H1 (cell line): ENCODE measurements around the gene RFC3. TPM values are rescaled to one million over a fixed set of nuclear protein-coding genes. Genes with fewer than 3 reads are reported as not detected.

ENCODE experiments used
- CHD1 ChIP-seq: IDR thresholded peaks from 2 replicates; pipeline ENCODE4 v1.6.1; 2012; ENCODE audit warnings: low read depth, low read length, improper control_type of control experiment
- CTBP2 ChIP-seq: IDR thresholded peaks from 2 replicates; pipeline ENCODE4 v1.7.0; 2011; ENCODE audit warnings: borderline replicate concordance, mild to moderate bottlenecking, moderate library complexity, mixed read lengths, low read length; ENCODE audit not compliant: insufficient read depth, insufficient read length
- EP300 ChIP-seq, 2 experiments: IDR thresholded peaks; 1 replicate in 1 of 2; 2 replicates in 1 of 2; pipeline ENCODE4 v1.6.1; 2011 to 2012; ENCODE audit warnings: low read depth in 2 of 2, low read length in 2 of 2, mild to moderate bottlenecking in 2 of 2, borderline replicate concordance in 1 of 2, inconsistent platforms in 1 of 2, moderate library complexity in 1 of 2
- FOSL1 ChIP-seq: IDR thresholded peaks from 2 replicates; pipeline ENCODE4 v1.6.1; 2011; ENCODE audit warnings: mild to moderate bottlenecking, low read depth, low read length, moderate library complexity; ENCODE audit not compliant: insufficient read depth
- KDM5A ChIP-seq: fragments of 200-600 bp; IDR thresholded peaks from 2 replicates; pipeline ENCODE4 v1.7.1; 2012; ENCODE audit warnings: mild to moderate bottlenecking, low read length, inconsistent platforms, mixed read lengths
- MAX ChIP-seq: IDR thresholded peaks from 2 replicates; pipeline ENCODE4 v1.6.1; 2012; ENCODE audit warnings: inconsistent platforms
- SP1 ChIP-seq: IDR thresholded peaks from 2 replicates; pipeline ENCODE4 v1.6.1; 2011; ENCODE audit warnings: low read depth, low read length
- polyA plus RNA-seq, 7 experiments: library from polyadenylated mRNA; depleted of rRNA in 3 of 7; stranded (reverse) in 5 of 7; unstranded in 2 of 7; fragments of >200 nt in 5 of 7; fragments of 200-250 nt in 2 of 7; gene quantifications; 1 replicate in 5 of 7; 2 replicates in 1 of 7; 4 replicates in 1 of 7; pipeline versions ENCODE4 v1.2.1 to v1.2.3, GENCODE V29; 2011 to 2013; ENCODE audit warnings: missing spikeins in 2 of 7, mixed read lengths in 2 of 7
- total RNA-seq: library from RNA; stranded (reverse); fragmentation: NEBNext Ultra II Directional; extraction: Animal tissue kit (Norgen Biotek cat#: 25700); gene quantifications from 2 replicates; pipeline ENCODE4 v1.2.1, GENCODE V29; 2021

The RFC3 gene
- total and polyA plus RNA-seq, 2 of the 8 experiments (the other 6 are each of a cell fraction or from before 2014, with no cell fraction given) = 26.4 to 45.6 TPM

GRCh38 chr13:33798023-33798422, 19.9 kb upstream of the RFC3 start (continued):
- TF ChIP-seq MAX (no peak), KDM5A (no peak), FOSL1 (no peak), EP300 (IDR thresholded peaks at IDR 0.05; ENCODE audit: borderline replicate concordance in 1 of 2, low read depth in 2 of 2, low read length in 2 of 2) (no peak), CTBP2 (no peak), CHD1 (no peak), SP1 (no peak)
